Motor neuron (in vitro differentiated cells): ENCODE results near the gene PLAAT2. TPM values are rescaled to one million over a fixed set of nuclear protein-coding genes. Genes with fewer than 3 reads are reported as not detected.
A peak's percentile ranks its signal among the peaks of the same experiment; 100 is the strongest.
"Not testable (repeated sequence)": the region's sequence is repeated elsewhere in the genome, so short reads cannot be mapped to it uniquely, and the experiment has no call there.

Experiments used
- ATAC-seq, 8 experiments: fragments of 200-7000 bp; cut with Tn5 transposase; replicated peaks in 6 of 8; 2 replicates each; pipeline ENCODE4 v1.8.0; 2021; ENCODE audit warnings: mild to moderate bottlenecking in 8 of 8, moderate library complexity in 8 of 8
- H3K27ac ChIP-seq, 2 donors: fragments of 250-450 bp; sonication (Bioruptor Pico); 2 replicates each; pipeline ENCODE4 v1.9.0; 2021; ENCODE audit warnings: antibody characterized with exemption in 2 of 2, mild to moderate bottlenecking in 2 of 2, moderate library complexity in 1 of 2
- H3K4me1 ChIP-seq, 2 donors: fragments of 250-450 bp; sonication (Bioruptor Pico); replicated peaks in 1 of 2; 2 replicates each; pipeline ENCODE4 v1.6.1; 2021; ENCODE audit warnings: antibody characterized with exemption in 2 of 2, mild to moderate bottlenecking in 2 of 2, moderate library complexity in 1 of 2
- H3K4me3 ChIP-seq, 5 donors: fragments of 250-450 bp; sonication (Bioruptor Pico); 2 replicates each; pipeline ENCODE4 v1.9.0; 2021; ENCODE audit warnings: antibody characterized with exemption in 5 of 5, mild to moderate bottlenecking in 5 of 5, moderate library complexity in 4 of 5
- WGBS, 10 experiments: fragments of 450-650 bp; shearing (Covaris generic); methylation state at CpG; one replicate each; pipeline ENCODE4 v1.0.0; 2022; 5-methylcytosine and 5-hydroxymethylcytosine counted together
- in situ Hi-C, 9 experiments: fragments of 400-800 bp; cut with MboI; loops; one replicate each; pipeline ENCODE4 v1.15.0; 2021; ENCODE audit warnings: low sequenced_read_pairs in 9 of 9, low pct_unique_long_range_greater_than_20kb in 2 of 9; ENCODE audit not compliant: unreplicated experiment in 9 of 9
- total RNA-seq, 8 experiments: library from RNA; unstranded; fragments of 300-600 nt; gene quantifications; 2 replicates each; pipeline versions ENCODE4 v1.2.3 to v1.2.4, GENCODE V29; 2022

The PLAAT2 gene
- 1 to 10 TPM in 1 of 8 experiments, under 1 TPM in 2, not detected in 5; 0.29 to 1.3 (median 0.50) TPM for total RNA-seq

GRCh38 chr11:63563201-63564055 lies at the start of gene PLAAT2:
Gene PLAAT2, minus strand, starts transcription at chr11:63563379. Its CDS starts 55 bp downstream, at chr11:63563324.
- Histone ChIP-seq H3K4me3 (no peak within 1 kb of the TSS), H3K4me1 (peaks cover 14 to 25% of the 10 kb centered on the region in 2 donors), H3K27ac (no peak within 1 kb of the TSS)
- in situ Hi-C loops = no loop called here
- no peak for ATAC-seq
- 85 to 100% (median 93%) methylated on average over 2 to 10 of the region's 13 CpGs; no CpG with 5 or more reads in 1 of the 10 experiments for WGBS, 10 experiments

GRCh38 chr11:63612181-63612580 lies 49.0 kb upstream of the PLAAT2 start:
- H3K4me3 ChIP-seq = no peak overlapping the region
- in situ Hi-C loops = no loop called here
- ATAC-seq = no peak
- peaks cover 16 to 20% of the 10 kb centered on the region in 2 donors for H3K4me1 ChIP-seq
- H3K27ac ChIP-seq = no peak overlapping the region

- no peak for ATAC-seq
- H3K4me3 ChIP-seq = no peak overlapping the region
- no peak overlapping the region for H3K27ac ChIP-seq
- in situ Hi-C loops = no loop called here
- 0 to 100% (median 90%) methylated on average over 1 of the region's 1 CpG; no CpG with 5 or more reads in 3 of the 10 experiments for WGBS, 10 experiments
- peaks cover 16 to 20% of the 10 kb centered on the region in 2 donors for H3K4me1 ChIP-seq
Observed at GRCh38 chr11:63611395-63611747, 48.2 kb upstream of the PLAAT2 start.

GRCh38 chr11:63610604-63611394 lies 47.6 kb upstream of the PLAAT2 start:
- peak overlapping the region in 1 of 2 donors; percentile 17 for H3K27ac ChIP-seq
- 23 to 100% (median 46%) methylated on average over 1 to 12 of the region's 14 CpGs; no CpG with 5 or more reads in 2 of the 10 experiments for whole genome bisulfite sequencing, 10 experiments
- peak overlapping the region in 1 of 5 donors; percentile 7 for H3K4me3 ChIP-seq
- H3K4me1 ChIP-seq = peaks cover 16 to 20% of the 10 kb centered on the region in 2 donors
- no peak for ATAC-seq
- in situ Hi-C loops = no loop called here

GRCh38 chr11:63609971-63610580 lies 46.9 kb upstream of the PLAAT2 start:
- Histone ChIP-seq H3K4me1 (peaks cover 16 to 20% of the 10 kb centered on the region in 2 donors), H3K4me3 (no peak overlapping the region), H3K27ac (peak overlapping the region in 1 of 2 donors; percentile 17)
- 0 to 100% (median 79%) methylated on average over 1 to 7 of the region's 14 CpGs for WGBS, 10 experiments
- ATAC-seq = no peak
- in situ Hi-C loops = no loop called here

GRCh38 chr11:63609536-63609935 lies 46.4 kb upstream of the PLAAT2 start:
- no peak overlapping the region for H3K4me3 ChIP-seq
- H3K27ac ChIP-seq = no peak overlapping the region
- ATAC-seq = no peak
- in situ Hi-C loops = no loop called here
- H3K4me1 ChIP-seq = peaks cover 16 to 20% of the 10 kb centered on the region in 2 donors
- WGBS, 10 experiments = 83 to 100% methylated on average over 1 to 2 of the region's 4 CpGs; no CpG with 5 or more reads in 8 of the 10 experiments

- 40 to 94% (median 88%) methylated on average over 1 to 11 of the region's 11 CpGs for WGBS, 10 experiments
- in situ Hi-C loops = no loop called here
- H3K4me1 ChIP-seq = peaks cover 20 to 25% of the 10 kb centered on the region in 2 donors
- H3K4me3 ChIP-seq = no peak overlapping the region
- no peak for ATAC-seq
- no peak overlapping the region for H3K27ac ChIP-seq
Observed at GRCh38 chr11:63608353-63609345, 45.5 kb upstream of the PLAAT2 start.

- ATAC-seq = peak in 5 of 8 experiments; percentile 89 to 98 (median 94)
- Histone ChIP-seq H3K4me3 (no peak overlapping the region), H3K27ac (peak overlapping the region; percentile 63 to 66), H3K4me1 (peaks cover 11 to 19% of the 10 kb centered on the region in 2 donors)
- in situ Hi-C loops = no loop called here
- 0 to 40% (median 18%) methylated on average over 1 to 3 of the region's 3 CpGs; no CpG with 5 or more reads in 4 of the 10 experiments for WGBS, 10 experiments
Observed at GRCh38 chr11:63603180-63603518, 40.0 kb upstream of the PLAAT2 start.

GRCh38 chr11:63602290-63603179 lies 39.4 kb upstream of the PLAAT2 start:
- 60 to 97% (median 89%) methylated on average over 1 to 8 of the region's 11 CpGs; no CpG with 5 or more reads in 2 of the 10 experiments for WGBS, 10 experiments
- in situ Hi-C loops = not testable (repeated sequence)

GRCh38 chr11:63599211-63600122 lies 36.3 kb upstream of the PLAAT2 start:
- peak in 2 of 8 experiments; percentile 40 to 51 for ATAC-seq
- H3K4me1 ChIP-seq = peaks cover 11 to 19% of the 10 kb centered on the region in 2 donors
- no peak overlapping the region for H3K4me3 ChIP-seq
- in situ Hi-C loops = no loop called here
- no peak overlapping the region for H3K27ac ChIP-seq
- WGBS, 10 experiments = 0 to 100% (median 80%) methylated on average over 1 to 6 of the region's 7 CpGs; no CpG with 5 or more reads in 2 of the 10 experiments

More at GRCh38 chr11:63602290-63603179, 39.4 kb upstream of the PLAAT2 start:
- H3K4me3 ChIP-seq = not testable (repeated sequence)
- Histone ChIP-seq H3K4me1 (peaks cover 11 to 19% of the 10 kb centered on the region in 2 donors), H3K27ac (peak overlapping the region; percentile 63 to 66)
- peak in 5 of 8 experiments; percentile 5 to 62 (median 25) for ATAC-seq
